ENCODE measurements around the gene ELANE. TPM values are rescaled to one million over a fixed set of nuclear protein-coding genes. Genes with fewer than 3 reads are reported as not detected.
A peak's percentile ranks its signal among the peaks of the same experiment; 100 is the strongest.

Gene ELANE
- total and polyA plus RNA-seq, 2 experiments from 2014 or later: 0.81 to 0.83 TPM

- no peak overlapping the region for H3K4me3 ChIP-seq
- H3K4me2 ChIP-seq: no peak overlapping the region
- H3K9me2 ChIP-seq (replicated peaks; ENCODE audit: insufficient read depth): no peaks in the 10 kb centered on the region
- H3K4me1 ChIP-seq (ENCODE audit: insufficient read depth): no peaks in the 10 kb centered on the region
- WGBS (ENCODE audit: low lambda C conversion rate, missing lambda C conversion rate): 97% methylated on average over 34 of the region's 39 CpGs
- no peak for DNase-seq (ENCODE audit: low spot score)
- no peaks in the 10 kb centered on the region for H3K9me3 ChIP-seq (ENCODE audit: low read depth)
- H3K27ac ChIP-seq: no peak overlapping the region
- TF ChIP-seq CTCF (IDR thresholded peaks at IDR 0.05; ENCODE audit: poor library complexity): no peak
- no peak for TF ChIP-seq EZH2 (IDR thresholded peaks at IDR 0.05; ENCODE audit: borderline replicate concordance)
- TF ChIP-seq EZH2phosphoT487 (IDR thresholded peaks at IDR 0.05; ENCODE audit: low read depth, severe bottlenecking, unreplicated experiment): no peak
- H3K27me3 ChIP-seq: no peaks in the 10 kb centered on the region
- no peaks in the 10 kb centered on the region for H4K20me1 ChIP-seq (ENCODE audit: insufficient read depth, poor library complexity, severe bottlenecking)
- H2AFZ ChIP-seq: no peak overlapping the region
- no peaks in the 10 kb centered on the region for H3K79me2 ChIP-seq
- no peaks in the 10 kb centered on the region for H3K36me3 ChIP-seq (replicated peaks; ENCODE audit: insufficient read depth, low read depth)
These were observed 15.9 kb downstream of the ELANE start for GRCh38 chr19:867855-868457.

- H3K4me1 ChIP-seq (ENCODE audit: insufficient read depth): no peaks in the 10 kb centered on the region
- no peak for TF ChIP-seq CTCF (IDR thresholded peaks at IDR 0.05; ENCODE audit: poor library complexity)
- TF ChIP-seq EZH2 (IDR thresholded peaks at IDR 0.05; ENCODE audit: borderline replicate concordance): no peak
- no peak for TF ChIP-seq EZH2phosphoT487 (IDR thresholded peaks at IDR 0.05; ENCODE audit: low read depth, severe bottlenecking, unreplicated experiment)
- H3K4me2 ChIP-seq: no peak overlapping the region
These were observed 16.5 kb downstream of the ELANE start for GRCh38 chr19:868458-869244.

GRCh38 chr19:869245-870177 lies 17.4 kb downstream of the ELANE start:
- Histone ChIP-seq H3K4me1 (ENCODE audit: insufficient read depth) (no peaks in the 10 kb centered on the region), H3K36me3 (replicated peaks; ENCODE audit: insufficient read depth, low read depth) (no peaks in the 10 kb centered on the region), H3K27me3 (no peaks in the 10 kb centered on the region), H3K9me2 (replicated peaks; ENCODE audit: insufficient read depth) (no peaks in the 10 kb centered on the region), H2AFZ (no peak overlapping the region), H3K79me2 (no peaks in the 10 kb centered on the region), H3K9me3 (ENCODE audit: low read depth) (no peaks in the 10 kb centered on the region), H3K27ac (peak overlapping the region; percentile 63), H4K20me1 (ENCODE audit: insufficient read depth, poor library complexity, severe bottlenecking) (no peaks in the 10 kb centered on the region), H3K4me2 (no peak overlapping the region), H3K4me3 (no peak overlapping the region)
- 70% methylated on average over 27 of the region's 29 CpGs for WGBS (ENCODE audit: low lambda C conversion rate, missing lambda C conversion rate)
- DNase-seq (ENCODE audit: low spot score): peak; percentile 81
- no peak for TF ChIP-seq EZH2 (IDR thresholded peaks at IDR 0.05; ENCODE audit: borderline replicate concordance)

More at GRCh38 chr19:868458-869244, 16.5 kb downstream of the ELANE start:
- Histone ChIP-seq H3K9me2 (replicated peaks; ENCODE audit: insufficient read depth) (no peaks in the 10 kb centered on the region), H3K27ac (peak overlapping the region; percentile 63), H2AFZ (no peak overlapping the region), H4K20me1 (ENCODE audit: insufficient read depth, poor library complexity, severe bottlenecking) (no peaks in the 10 kb centered on the region), H3K4me3 (no peak overlapping the region), H3K9me3 (ENCODE audit: low read depth) (no peaks in the 10 kb centered on the region), H3K27me3 (no peaks in the 10 kb centered on the region), H3K79me2 (no peaks in the 10 kb centered on the region), H3K36me3 (replicated peaks; ENCODE audit: insufficient read depth, low read depth) (no peaks in the 10 kb centered on the region)
- no peak for DNase-seq (ENCODE audit: low spot score)
- WGBS (ENCODE audit: low lambda C conversion rate, missing lambda C conversion rate): 98% methylated on average over 26 of the region's 34 CpGs

Measured in hepatocyte (in vitro differentiated cells).